ENCODE measurements around the gene NCDN.

NCDN gene

GRCh38 chr1:35557611-35558373, at the start of gene NCDN:
Gene NCDN, plus strand, starts transcription at chr1:35557799. Its CDS starts 392 bp downstream, at chr1:35558191.
- peak; percentile 94 for DNase-seq (ENCODE audit: insufficient read length, low spot score)
- peak; percentile 95 for FAIRE-seq

GRCh38 chr1:35507947-35508346, 49.7 kb upstream of the NCDN start:
- DNase-seq (ENCODE audit: insufficient read length, low spot score) (no peak), FAIRE-seq (no peak)

- FAIRE-seq, result no peak
- DNase-seq (ENCODE audit: insufficient read length, low spot score), result no peak
Observed at GRCh38 chr1:35509558-35509957, 48.0 kb upstream of the NCDN start.

DNA sequence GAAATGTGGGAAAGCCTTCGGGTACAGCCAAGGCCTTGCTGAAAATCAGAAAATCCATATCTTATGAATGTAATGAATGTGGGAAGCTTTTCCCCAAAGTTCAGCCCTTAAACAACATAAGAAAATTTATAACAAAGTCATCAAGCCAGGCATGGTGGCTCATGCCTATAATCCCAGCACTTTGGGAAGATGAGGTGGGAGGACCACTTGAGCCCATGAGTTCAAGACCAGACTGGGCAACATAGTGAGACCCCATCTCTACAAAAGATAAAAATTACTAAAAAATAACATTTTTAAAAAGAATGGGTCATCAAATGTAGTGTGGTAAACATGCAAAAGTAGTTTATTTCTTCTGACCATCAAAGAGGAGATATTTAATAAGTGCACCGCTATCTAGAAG, 46.3 kb upstream of the NCDN start:
- no peak for DNase-seq (ENCODE audit: insufficient read length, low spot score)
- no peak for FAIRE-seq

GRCh38 chr1:35518183-35518582, 39.4 kb upstream of the NCDN start:
- FAIRE-seq (no peak), DNase-seq (ENCODE audit: insufficient read length, low spot score) (no peak)

GRCh38 chr1:35519432-35519831, 38.2 kb upstream of the NCDN start:
- DNase-seq (ENCODE audit: insufficient read length, low spot score) (no peak), FAIRE-seq (no peak)

GRCh38 chr1:35524106-35524505, 33.5 kb upstream of the NCDN start:
- FAIRE-seq, result no peak
- DNase-seq (ENCODE audit: insufficient read length, low spot score), result no peak

DNA sequence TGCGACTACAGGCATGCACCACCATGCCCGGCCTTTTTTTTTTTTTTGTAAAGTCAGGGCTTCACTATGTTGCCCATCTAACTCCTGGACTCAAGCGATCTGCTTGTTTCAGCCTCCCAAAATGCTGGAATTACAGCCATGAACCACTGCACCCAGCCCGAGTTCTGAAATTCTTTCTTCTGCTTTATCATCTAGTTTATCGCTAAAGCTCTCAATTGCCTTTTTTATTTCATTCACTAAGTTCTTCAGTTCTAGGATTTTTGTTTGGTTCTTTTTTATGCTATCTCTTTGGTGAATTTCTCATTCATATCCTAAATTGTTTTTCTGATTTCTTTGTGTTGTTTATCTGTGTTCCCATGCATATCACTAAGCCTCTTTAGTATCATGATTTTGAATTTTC, 27.4 kb upstream of the NCDN start:
- no peak for DNase-seq (ENCODE audit: insufficient read length, low spot score)
- FAIRE-seq, result no peak

- no peak for FAIRE-seq
Observed at GRCh38 chr1:35530946-35531345, 26.7 kb upstream of the NCDN start.

GRCh38 chr1:35531368-35531767, 26.2 kb upstream of the NCDN start:
- FAIRE-seq, result no peak

More at GRCh38 chr1:35530946-35531345, 26.7 kb upstream of the NCDN start:
- DNase-seq (ENCODE audit: insufficient read length, low spot score), result no peak

DNA sequence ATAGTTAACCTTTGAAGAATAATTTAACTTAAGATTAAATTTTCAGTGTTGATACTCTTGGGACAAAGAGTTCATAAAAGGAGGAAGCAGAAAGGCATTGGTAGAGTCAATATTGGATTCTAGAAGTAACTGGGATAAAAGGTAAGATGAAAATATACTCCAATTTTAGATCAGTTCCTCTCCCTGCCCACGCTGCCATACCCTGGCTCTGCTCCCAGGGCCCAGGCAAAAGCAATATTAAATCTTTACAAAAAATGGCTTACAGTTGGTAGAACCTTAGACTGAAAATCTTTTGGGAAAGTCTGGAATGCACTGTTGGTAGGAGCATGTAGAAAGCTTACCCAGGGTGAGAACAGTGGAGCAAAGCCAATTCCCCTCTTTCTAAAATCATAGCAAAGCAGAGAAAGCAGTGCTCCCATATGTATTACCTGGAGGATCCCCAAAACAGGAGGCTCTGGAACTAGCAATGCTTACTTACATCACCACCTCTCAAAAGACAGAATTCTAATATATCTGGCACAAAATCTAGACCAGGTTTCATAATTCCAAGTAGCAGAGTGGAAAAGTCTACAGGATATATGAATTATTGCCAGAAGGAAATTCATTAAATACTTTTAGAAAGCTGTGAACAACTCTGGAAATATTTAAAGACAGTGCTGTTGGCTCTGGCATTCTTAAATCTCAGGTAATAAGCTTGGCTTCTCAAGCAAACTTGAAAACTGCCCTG, 24.9 kb upstream of the NCDN start:
- no peak for DNase-seq (ENCODE audit: insufficient read length, low spot score)
- FAIRE-seq, result no peak

More at GRCh38 chr1:35531368-35531767, 26.2 kb upstream of the NCDN start:
- no peak for DNase-seq (ENCODE audit: insufficient read length, low spot score)

DNA sequence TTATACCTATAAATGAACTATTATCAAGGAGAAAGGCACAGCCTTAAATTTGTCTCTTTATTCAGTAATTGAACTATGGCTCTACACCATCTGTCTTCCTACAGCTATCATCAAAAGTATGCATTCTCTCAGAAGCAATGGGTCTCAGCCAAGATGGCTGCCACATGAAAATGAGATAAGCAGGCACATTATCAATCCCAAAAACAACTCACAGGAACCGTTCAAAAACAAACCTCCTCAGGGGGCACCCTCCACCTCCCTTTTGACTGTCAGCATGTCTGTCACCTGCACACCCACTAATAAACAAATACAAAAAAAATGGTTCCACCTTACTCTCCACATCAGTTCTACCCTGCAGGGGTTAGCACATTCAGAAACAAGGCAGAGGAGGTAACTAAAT, 24.0 kb upstream of the NCDN start:
- DNase-seq (ENCODE audit: insufficient read length, low spot score), result no peak
- FAIRE-seq, result no peak

GRCh38 chr1:35535243-35535642, 22.4 kb upstream of the NCDN start:
- FAIRE-seq (no peak), DNase-seq (ENCODE audit: insufficient read length, low spot score) (no peak)

- no peak for DNase-seq (ENCODE audit: insufficient read length, low spot score)
Observed at GRCh38 chr1:35536556-35537162, 20.9 kb upstream of the NCDN start.

GRCh38 chr1:35537806-35538205, 19.8 kb upstream of the NCDN start:
- DNase-seq (ENCODE audit: insufficient read length, low spot score) (no peak), FAIRE-seq (no peak)

More at GRCh38 chr1:35536556-35537162, 20.9 kb upstream of the NCDN start:
- no peak for FAIRE-seq

- FAIRE-seq (no peak), DNase-seq (ENCODE audit: insufficient read length, low spot score) (no peak)
Observed at GRCh38 chr1:35539073-35539823, 18.4 kb upstream of the NCDN start.

DNA sequence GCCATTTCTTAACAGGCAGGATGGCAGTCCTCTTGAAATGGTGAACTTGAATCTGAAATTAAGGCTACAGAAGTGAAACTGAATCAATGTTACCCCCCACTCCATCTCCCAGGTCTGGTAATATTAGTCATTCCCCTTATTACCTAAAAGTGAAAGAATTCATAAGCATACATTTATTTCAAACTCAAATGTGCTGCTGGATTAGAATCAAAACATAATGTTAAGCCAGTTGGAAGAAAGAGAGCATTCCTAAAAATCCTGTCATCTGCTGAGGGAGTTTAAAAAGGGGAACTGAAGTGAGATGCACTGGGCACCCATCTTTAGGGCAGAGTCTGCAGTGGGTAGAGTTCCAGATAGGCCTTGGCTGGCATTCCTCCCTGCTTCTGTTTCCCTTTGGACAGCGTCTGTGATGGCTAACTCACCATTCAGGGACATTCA, 17.8 kb upstream of the NCDN start:
- DNase-seq (ENCODE audit: insufficient read length, low spot score), result no peak

DNA sequence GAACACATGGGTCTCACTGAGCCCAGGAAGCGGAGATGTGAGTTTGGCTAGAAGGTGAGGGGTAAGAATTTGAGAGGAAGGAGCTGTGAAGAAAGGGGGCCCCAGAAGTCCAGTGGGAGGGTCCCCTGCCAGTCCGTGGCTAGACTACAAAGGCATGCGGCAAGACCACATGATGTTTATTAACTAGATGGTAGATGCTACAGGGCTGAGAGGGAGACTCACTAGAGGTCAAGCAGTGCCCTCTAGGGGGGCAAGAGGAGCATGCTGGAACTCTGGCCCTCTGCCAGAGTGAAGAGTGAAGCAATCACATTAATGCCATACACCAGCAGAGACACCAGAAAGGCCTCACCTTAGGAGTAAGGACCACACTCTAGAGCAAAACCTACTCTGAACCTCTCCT, 12.6 kb upstream of the NCDN start:
- peak; percentile 21 for DNase-seq (ENCODE audit: insufficient read length, low spot score)

More for the DNA sequence above, 17.8 kb upstream of the NCDN start:
- FAIRE-seq, result no peak

DNA sequence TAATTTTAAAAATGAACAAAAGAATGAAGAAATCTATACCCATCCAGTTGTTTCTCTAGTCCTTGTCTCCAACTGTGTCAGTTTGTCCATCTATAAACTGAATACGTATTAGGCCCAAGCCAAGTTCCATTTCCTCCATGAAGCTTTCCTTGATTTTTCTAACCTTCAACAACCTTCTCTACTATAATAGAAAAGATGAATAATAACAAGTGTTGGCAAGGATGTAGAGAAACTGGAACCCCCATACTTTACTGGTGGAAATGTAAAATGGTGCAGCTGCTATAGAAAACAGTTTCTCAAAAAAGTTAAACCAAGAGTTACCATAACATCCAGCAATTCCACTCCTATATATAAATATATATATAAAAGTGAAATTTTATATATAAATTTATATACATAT, 11.0 kb upstream of the NCDN start:
- DNase-seq (ENCODE audit: insufficient read length, low spot score) (no peak), FAIRE-seq (no peak)

More for the DNA sequence above, 12.6 kb upstream of the NCDN start:
- no peak for FAIRE-seq

- DNase-seq (ENCODE audit: insufficient read length, low spot score), result no peak
- FAIRE-seq, result no peak
Observed at GRCh38 chr1:35553851-35554250, 3.7 kb upstream of the NCDN start.

All from HTR-8/SVneo (cell line).